ENCODE results near the gene HLA-E.
"Not testable (repeated sequence)": the region's sequence is repeated elsewhere in the genome, so short reads cannot be mapped to it uniquely, and the experiment has no call there.

HLA-E gene

GRCh38 chr6:30489081-30490025 lies at the start of gene HLA-E:
HLA-E (plus strand) TSS chr6:30489509; CDS start chr6:30489532, 23 bp downstream.
- DNase-seq: peak; percentile 13

- no peak for DNase-seq
These were observed 48.1 kb upstream of the HLA-E start for GRCh38 chr6:30441171-30441570.

- DNase-seq: no peak
These were observed 45.5 kb upstream of the HLA-E start for GRCh38 chr6:30443657-30444450.

GRCh38 chr6:30444451-30444742 lies 44.9 kb upstream of the HLA-E start:
- no peak for DNase-seq

GRCh38 chr6:30446259-30446658 lies 43.0 kb upstream of the HLA-E start:
- DNase-seq: no peak

GRCh38 chr6:30447237-30447636 lies 42.1 kb upstream of the HLA-E start:
- no peak for DNase-seq

- no peak for DNase-seq
These were observed 38.8 kb upstream of the HLA-E start for GRCh38 chr6:30450548-30450908.

GRCh38 chr6:30450909-30451841 lies 38.1 kb upstream of the HLA-E start:
- DNase-seq: no peak

GRCh38 chr6:30452736-30453507 lies 36.4 kb upstream of the HLA-E start:
- DNase-seq: no peak

GRCh38 chr6:30453508-30454116 lies 35.7 kb upstream of the HLA-E start:
- no peak for DNase-seq

- no peak for DNase-seq
These were observed 30.2 kb upstream of the HLA-E start for GRCh38 chr6:30459145-30459544.

GRCh38 chr6:30461055-30461454 lies 28.3 kb upstream of the HLA-E start:
- no peak for DNase-seq

- DNase-seq: no peak
These were observed 26.8 kb upstream of the HLA-E start for GRCh38 chr6:30462482-30462881.

- DNase-seq: no peak
These were observed 26.1 kb upstream of the HLA-E start for GRCh38 chr6:30463242-30463641.

GRCh38 chr6:30463651-30464618 lies 25.4 kb upstream of the HLA-E start:
- no peak for DNase-seq

GRCh38 chr6:30465595-30466306 lies 23.6 kb upstream of the HLA-E start:
- DNase-seq: no peak

- no peak for DNase-seq
These were observed 18.3 kb upstream of the HLA-E start for GRCh38 chr6:30470968-30471367.

GRCh38 chr6:30475116-30475515 lies 14.2 kb upstream of the HLA-E start:
- not testable (repeated sequence) for DNase-seq

- DNase-seq: no peak
These were observed 8.7 kb upstream of the HLA-E start for GRCh38 chr6:30480536-30481156.
